ENCODE data around the gene ACOXL.

ACOXL gene

DNA sequence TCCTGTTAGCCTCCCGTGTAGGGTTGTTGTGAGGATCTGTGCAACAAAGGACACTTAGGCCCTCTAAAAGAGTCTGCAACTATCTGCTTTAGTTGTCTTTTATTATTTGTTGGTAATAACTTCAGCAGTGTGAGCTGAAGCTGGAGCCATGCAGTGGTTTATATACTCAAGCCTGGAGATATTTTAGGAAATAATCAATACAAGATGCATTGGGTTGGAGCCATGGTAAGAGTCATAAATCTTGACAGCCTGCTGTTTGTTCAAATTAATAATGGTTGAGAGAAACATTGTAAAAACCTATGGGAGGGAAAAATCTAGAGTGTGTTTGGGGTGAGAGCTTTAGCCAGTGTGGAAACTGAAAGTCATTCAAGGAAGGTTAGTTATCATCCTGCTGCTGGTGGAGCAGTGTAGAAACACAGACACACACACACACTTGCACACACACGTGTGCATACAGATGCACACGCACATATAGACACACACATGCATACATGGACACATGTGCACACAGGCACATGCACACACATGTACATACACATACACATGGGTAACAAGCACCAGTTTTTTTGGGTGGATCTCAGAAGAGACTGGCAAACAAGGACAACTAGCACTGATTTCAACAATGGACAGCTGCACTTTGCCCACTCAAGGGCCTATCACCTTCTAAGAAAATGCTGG lies 51.0 kb downstream of the ACOXL start:
- Histone ChIP-seq H3K4me1 (ENCODE audit: control insufficient read depth, low read length) (no peaks in the 10 kb centered on the region), H3K27ac (ENCODE audit: low read depth, low read length) (no peak overlapping the region), H4K20me1 (ENCODE audit: control insufficient read depth, insufficient read depth, low read depth, low read length) (no peaks in the 10 kb centered on the region), H3F3A (ENCODE audit: control insufficient read depth, insufficient read depth) (no peaks in the 10 kb centered on the region), H3K36me3 (ENCODE audit: control insufficient read depth, low read length) (no peaks in the 10 kb centered on the region), H3K9me2 (replicated peaks; ENCODE audit: control insufficient read depth, low read length) (no peaks in the 10 kb centered on the region), H3K79me2 (ENCODE audit: control insufficient read depth, low read length) (no peaks in the 10 kb centered on the region), H3K4me2 (ENCODE audit: low read length) (no peak overlapping the region), H3K4me3 (ENCODE audit: low read length) (no peak overlapping the region), H3K27me3 (ENCODE audit: control insufficient read depth, low read length) (peaks cover 18% of the 10 kb centered on the region), H3K9me3 (ENCODE audit: control insufficient read depth, insufficient read depth, low read length) (no peaks in the 10 kb centered on the region)
- no peak for TF ChIP-seq EZH2phosphoT487 (IDR thresholded peaks at IDR 0.05; ENCODE audit: borderline replicate concordance, low read length)
- TF ChIP-seq, protein P1, sequence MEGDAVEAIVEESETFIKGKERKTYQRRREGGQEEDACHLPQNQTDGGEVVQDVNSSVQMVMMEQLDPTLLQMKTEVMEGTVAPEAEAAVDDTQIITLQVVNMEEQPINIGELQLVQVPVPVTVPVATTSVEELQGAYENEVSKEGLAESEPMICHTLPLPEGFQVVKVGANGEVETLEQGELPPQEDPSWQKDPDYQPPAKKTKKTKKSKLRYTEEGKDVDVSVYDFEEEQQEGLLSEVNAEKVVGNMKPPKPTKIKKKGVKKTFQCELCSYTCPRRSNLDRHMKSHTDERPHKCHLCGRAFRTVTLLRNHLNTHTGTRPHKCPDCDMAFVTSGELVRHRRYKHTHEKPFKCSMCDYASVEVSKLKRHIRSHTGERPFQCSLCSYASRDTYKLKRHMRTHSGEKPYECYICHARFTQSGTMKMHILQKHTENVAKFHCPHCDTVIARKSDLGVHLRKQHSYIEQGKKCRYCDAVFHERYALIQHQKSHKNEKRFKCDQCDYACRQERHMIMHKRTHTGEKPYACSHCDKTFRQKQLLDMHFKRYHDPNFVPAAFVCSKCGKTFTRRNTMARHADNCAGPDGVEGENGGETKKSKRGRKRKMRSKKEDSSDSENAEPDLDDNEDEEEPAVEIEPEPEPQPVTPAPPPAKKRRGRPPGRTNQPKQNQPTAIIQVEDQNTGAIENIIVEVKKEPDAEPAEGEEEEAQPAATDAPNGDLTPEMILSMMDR (IDR thresholded peaks at IDR 0.05; ENCODE audit: low read depth, low read length, poor library complexity, severe bottlenecking): no peak

DNA sequence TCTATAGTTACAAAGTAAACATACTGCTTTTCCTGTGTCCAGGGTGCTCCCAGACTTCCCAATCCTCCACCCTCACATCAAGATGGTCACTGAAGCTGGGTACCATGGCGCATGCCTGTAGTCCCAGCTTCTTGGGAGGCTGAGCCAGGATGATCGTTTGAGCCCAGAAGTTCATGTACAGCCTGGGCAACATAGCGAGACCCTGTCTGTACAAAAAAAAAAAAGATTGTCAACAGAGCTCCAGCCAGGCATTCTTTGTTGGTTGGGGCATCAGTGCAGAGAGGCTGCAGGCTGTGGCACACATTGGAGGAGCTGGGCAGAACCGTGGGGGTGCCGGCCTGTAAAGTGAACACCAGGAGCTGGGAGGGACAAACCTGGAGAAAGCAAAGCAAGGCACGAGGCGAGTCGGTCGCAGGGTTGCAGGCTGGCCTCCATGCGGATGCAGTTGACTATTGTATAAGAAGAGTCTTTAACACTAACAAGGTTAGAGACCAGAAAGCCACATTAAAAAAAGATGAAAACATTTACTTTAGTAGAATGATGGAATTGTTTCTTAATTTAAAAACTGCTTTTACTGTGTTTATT lies 51.8 kb downstream of the ACOXL start:
- no peaks in the 10 kb centered on the region for H4K20me1 ChIP-seq (ENCODE audit: control insufficient read depth, insufficient read depth, low read depth, low read length)
- no peaks in the 10 kb centered on the region for H3K4me1 ChIP-seq (ENCODE audit: control insufficient read depth, low read length)
- H3F3A ChIP-seq (ENCODE audit: control insufficient read depth, insufficient read depth): no peaks in the 10 kb centered on the region
- peaks cover 17% of the 10 kb centered on the region for H3K27me3 ChIP-seq (ENCODE audit: control insufficient read depth, low read length)
- H3K27ac ChIP-seq (ENCODE audit: low read depth, low read length): no peak overlapping the region
- no peaks in the 10 kb centered on the region for H3K9me2 ChIP-seq (replicated peaks; ENCODE audit: control insufficient read depth, low read length)
- H3K9me3 ChIP-seq (ENCODE audit: control insufficient read depth, insufficient read depth, low read length): no peaks in the 10 kb centered on the region
- no peaks in the 10 kb centered on the region for H3K36me3 ChIP-seq (ENCODE audit: control insufficient read depth, low read length)
- no peaks in the 10 kb centered on the region for H3K79me2 ChIP-seq (ENCODE audit: control insufficient read depth, low read length)
- TF ChIP-seq, protein P1 (IDR thresholded peaks at IDR 0.05; ENCODE audit: low read depth, low read length, poor library complexity, severe bottlenecking): no peak
- no peak for TF ChIP-seq EZH2phosphoT487 (IDR thresholded peaks at IDR 0.05; ENCODE audit: borderline replicate concordance, low read length)
- H3K4me3 ChIP-seq (ENCODE audit: low read length): no peak overlapping the region
- no peak overlapping the region for H3K4me2 ChIP-seq (ENCODE audit: low read length)

DNA sequence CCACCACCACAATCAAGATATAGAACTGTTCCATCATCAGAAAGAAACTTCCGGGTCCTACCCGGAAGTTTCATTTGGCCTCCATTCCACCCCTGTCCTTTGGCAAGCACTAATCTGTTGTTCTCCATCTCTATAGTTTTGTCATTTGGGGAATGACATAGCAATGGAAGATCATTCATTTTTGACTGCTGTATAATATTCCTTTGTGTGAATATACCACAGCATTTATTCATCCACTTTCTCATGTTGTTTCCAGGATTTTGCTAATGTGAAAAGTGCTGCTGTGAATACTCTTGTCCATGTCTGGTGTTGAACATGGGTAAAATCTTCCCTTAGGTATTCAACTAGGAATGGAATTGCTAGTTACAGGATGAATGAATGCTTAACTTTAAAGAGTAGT lies 53.1 kb downstream of the ACOXL start:
- Histone ChIP-seq H3K4me2 (ENCODE audit: low read length) (no peak overlapping the region), H3K79me2 (ENCODE audit: control insufficient read depth, low read length) (no peaks in the 10 kb centered on the region), H3K27ac (ENCODE audit: low read depth, low read length) (no peak overlapping the region), H3K4me3 (ENCODE audit: low read length) (no peak overlapping the region), H3K4me1 (ENCODE audit: control insufficient read depth, low read length) (no peaks in the 10 kb centered on the region), H3K9me3 (ENCODE audit: control insufficient read depth, insufficient read depth, low read length) (no peaks in the 10 kb centered on the region), H3K27me3 (ENCODE audit: control insufficient read depth, low read length) (peaks cover 11% of the 10 kb centered on the region), H3F3A (ENCODE audit: control insufficient read depth, insufficient read depth) (no peaks in the 10 kb centered on the region), H3K36me3 (ENCODE audit: control insufficient read depth, low read length) (no peaks in the 10 kb centered on the region), H3K9me2 (replicated peaks; ENCODE audit: control insufficient read depth, low read length) (no peaks in the 10 kb centered on the region), H4K20me1 (ENCODE audit: control insufficient read depth, insufficient read depth, low read depth, low read length) (no peaks in the 10 kb centered on the region)
- no peak for TF ChIP-seq EZH2phosphoT487 (IDR thresholded peaks at IDR 0.05; ENCODE audit: borderline replicate concordance, low read length)
- TF ChIP-seq, protein P1 (IDR thresholded peaks at IDR 0.05; ENCODE audit: low read depth, low read length, poor library complexity, severe bottlenecking): no peak
